NCI-H748 (cell line): Measurements from ENCODE around the gene MOGAT2.
"Not testable (repeated sequence)": the region's sequence is repeated elsewhere in the genome, so short reads cannot be mapped to it uniquely, and the experiment has no call there.

ENCODE experiments used
- DNase-seq: peaks from one replicate; lab custom pipeline; 2025; ENCODE audit not compliant: unreplicated experiment; lab: John Stamatoyannopoulos, UW

Gene MOGAT2

GRCh38 chr11:75717608-75718418 lies at the start of gene MOGAT2:
Gene MOGAT2 (plus strand): TSS chr11:75717838. CDS start chr11:75717889, 51 bp downstream.
- DNase-seq, result no peak

GRCh38 chr11:75668451-75669297 lies 49.0 kb upstream of the MOGAT2 start, which contains the start of gene MAP6:
Gene MAP6 (minus strand): TSS chr11:75669038. CDS start chr11:75668369, 669 bp downstream.
- peak; percentile 92 for DNase-seq

- peak; percentile 6 for DNase-seq
Observed at GRCh38 chr11:75673977-75674582, 43.6 kb upstream of the MOGAT2 start.

- no peak for DNase-seq
Observed at GRCh38 chr11:75677275-75677674, 40.4 kb upstream of the MOGAT2 start.

GRCh38 chr11:75677909-75678308 lies 39.7 kb upstream of the MOGAT2 start:
- peak; percentile 7 for DNase-seq

- no peak for DNase-seq
Observed at GRCh38 chr11:75678620-75679259, 38.9 kb upstream of the MOGAT2 start.

- no peak for DNase-seq
Observed at GRCh38 chr11:75679566-75679965, 38.1 kb upstream of the MOGAT2 start.

GRCh38 chr11:75683856-75684255 lies 33.8 kb upstream of the MOGAT2 start:
- not testable (repeated sequence) for DNase-seq

- DNase-seq, result no peak
Observed at GRCh38 chr11:75689863-75690609, 27.6 kb upstream of the MOGAT2 start.

- DNase-seq, result no peak
Observed at GRCh38 chr11:75691804-75692203, 25.8 kb upstream of the MOGAT2 start.

- DNase-seq, result no peak
Observed at GRCh38 chr11:75697906-75698581, 19.6 kb upstream of the MOGAT2 start.

- no peak for DNase-seq
Observed at GRCh38 chr11:75700940-75701339, 16.7 kb upstream of the MOGAT2 start.

- no peak for DNase-seq
Observed at GRCh38 chr11:75703695-75704237, 13.9 kb upstream of the MOGAT2 start.

- no peak for DNase-seq
Observed at GRCh38 chr11:75705541-75705940, 12.1 kb upstream of the MOGAT2 start.

- peak; percentile 80 for DNase-seq
Observed at GRCh38 chr11:75706260-75706729, 11.3 kb upstream of the MOGAT2 start.

GRCh38 chr11:75714211-75714610 lies 3.4 kb upstream of the MOGAT2 start:
- no peak for DNase-seq

- DNase-seq, result no peak
Observed at GRCh38 chr11:75715688-75716087, 1.9 kb upstream of the MOGAT2 start.

GRCh38 chr11:75716659-75717058 lies 979 bp upstream of the MOGAT2 start:
- no peak for DNase-seq
